ENCODE results near the gene TBC1D1.

TBC1D1 gene

DNA sequence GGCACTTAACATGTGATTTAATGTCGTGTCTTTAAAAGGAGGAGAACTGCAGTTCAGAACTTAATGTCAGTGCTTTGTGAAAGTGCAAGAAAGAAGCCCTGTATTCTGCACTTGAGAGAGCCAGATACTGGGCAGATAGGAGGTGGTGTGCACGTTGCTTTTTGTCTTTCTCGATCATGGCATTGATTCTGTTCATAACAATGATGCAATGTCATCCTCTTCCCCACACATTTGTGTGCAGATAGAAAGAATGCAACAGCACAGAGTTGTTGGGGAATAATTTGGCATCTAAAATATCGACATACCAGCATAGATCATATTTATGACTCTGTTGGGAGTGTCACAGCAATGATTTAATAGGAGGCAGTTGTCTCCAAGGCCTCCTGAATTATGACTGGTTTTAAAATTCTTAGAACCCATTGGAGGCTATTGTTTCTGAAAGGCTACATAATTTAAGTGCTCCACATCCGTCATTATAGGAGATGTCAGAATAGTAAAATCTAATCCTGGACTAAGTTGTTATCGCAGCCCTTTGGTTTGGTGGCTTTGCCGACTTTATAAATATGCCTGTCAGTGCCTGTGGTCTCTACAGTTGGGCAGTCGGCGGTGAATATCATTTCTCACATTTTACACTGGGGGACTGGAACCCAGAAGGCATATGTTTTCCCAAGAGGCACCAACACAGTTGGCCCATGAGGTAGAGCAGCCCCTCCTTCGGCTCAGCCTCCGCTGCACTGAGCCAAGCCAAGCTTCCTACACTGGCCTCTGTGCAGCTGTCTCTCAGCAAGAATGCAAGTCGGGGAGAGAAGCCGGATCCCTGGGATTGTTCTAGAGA lies 194.2 kb downstream of the TBC1D1 start:
- DNase-seq, result no peak

DNA sequence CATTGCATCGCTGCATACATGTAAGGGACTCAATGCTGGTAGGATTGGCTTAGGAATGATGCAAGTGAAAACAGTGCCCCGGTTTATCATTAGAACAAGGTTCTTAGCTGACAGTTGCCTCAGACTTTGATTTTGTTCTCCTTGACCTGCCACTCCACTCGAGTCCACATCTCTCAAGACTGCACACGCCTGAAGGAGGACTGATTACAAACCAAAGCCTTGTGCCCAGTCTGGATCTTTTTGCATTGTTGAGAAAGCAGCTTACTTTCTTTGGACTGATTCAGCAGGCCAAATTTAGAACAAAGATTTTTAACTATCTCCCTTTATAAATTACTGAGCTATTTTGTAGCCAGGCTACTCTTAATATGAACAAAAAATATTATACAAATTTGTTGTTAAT lies 194.9 kb downstream of the TBC1D1 start:
- no peak for DNase-seq

DNA sequence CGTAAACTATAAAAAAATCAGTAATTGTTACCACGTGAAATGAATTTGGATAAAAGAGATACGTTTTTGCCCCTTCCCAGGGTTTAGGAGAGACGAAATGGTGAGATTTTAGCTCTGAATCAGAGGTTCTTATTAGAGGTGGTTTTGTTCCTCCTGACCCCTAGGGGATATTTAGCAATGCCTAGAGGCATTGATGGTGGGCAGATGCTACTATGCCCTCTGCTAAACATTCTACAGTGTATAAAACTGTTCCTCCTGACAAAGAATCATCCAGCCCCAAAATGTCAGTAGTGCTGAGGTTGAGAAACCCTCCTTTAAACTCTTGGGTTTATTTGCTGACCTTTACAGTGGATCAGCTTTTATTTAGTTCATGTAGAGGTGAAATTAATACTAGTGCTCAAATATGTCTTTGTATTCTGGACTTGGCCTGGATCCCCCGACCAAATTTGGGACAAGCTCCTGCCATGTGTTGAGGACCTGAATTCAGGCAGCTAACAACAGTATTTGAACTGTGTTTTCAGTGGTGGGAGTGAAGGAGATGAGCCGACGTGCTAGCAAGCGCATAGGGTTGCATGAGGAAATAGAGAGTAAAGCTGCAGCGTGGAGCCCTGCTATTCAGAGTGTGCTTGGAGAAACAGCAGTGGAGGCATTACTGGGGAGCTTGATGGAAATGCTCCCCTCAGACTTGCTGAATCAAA lies 195.4 kb downstream of the TBC1D1 start:
- DNase-seq, result no peak

DNA sequence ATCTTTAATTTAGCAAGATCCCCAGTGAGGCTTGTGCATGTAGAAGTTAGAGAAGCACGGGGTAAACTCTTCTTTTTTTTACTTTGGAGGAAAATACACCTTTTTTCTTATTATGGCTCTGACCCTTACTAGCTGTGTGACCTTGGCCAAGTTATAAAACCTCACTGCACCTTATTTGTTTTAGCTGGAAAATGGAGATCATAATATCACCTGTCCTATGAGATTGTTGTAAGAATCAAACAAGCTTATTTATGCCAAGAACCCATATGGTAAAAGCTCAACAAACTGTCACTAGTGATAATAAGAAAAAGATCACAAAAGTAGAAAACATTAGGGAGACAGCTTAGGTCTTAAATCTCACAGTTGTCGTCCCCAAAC lies 196.0 kb downstream of the TBC1D1 start:
- no peak for DNase-seq

DNA sequence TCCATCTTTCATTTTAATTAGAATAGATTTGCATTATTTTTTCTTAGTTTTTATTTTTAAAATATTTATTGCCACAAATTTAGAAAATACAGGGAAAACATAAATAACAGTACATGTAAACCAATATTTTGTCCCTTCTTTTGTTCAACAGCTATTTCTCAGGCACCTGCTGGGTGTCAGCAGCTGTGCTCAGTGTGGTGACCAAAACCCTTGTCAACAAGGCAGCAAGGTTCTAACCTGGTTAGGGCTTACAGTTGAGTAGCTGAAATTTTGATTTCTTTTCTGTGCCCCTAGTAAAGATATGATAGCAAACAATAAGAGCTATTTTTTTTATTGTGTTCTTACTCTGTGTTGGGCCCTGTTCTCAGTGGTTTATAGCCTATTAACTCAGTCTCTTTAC lies 197.4 kb downstream of the TBC1D1 start:
- DNase-seq, result no peak

DNA sequence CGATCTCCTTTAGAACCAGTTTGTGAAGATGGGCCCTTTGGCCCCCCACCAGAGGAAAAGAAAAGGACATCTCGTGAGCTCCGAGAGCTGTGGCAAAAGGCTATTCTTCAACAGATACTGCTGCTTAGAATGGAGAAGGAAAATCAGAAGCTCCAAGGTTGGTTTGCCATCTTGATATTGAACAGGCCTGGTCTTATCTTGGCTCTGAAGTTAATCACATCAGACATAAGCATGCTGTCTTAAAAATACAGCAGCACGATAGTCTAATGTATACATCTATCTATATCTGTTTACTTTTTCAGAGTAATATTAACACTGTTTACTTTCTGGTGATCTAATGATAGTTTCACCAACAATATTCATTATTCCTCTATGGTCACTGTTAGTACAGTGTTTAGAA lies 199.1 kb downstream of the TBC1D1 start:
- no peak for DNase-seq

DNA sequence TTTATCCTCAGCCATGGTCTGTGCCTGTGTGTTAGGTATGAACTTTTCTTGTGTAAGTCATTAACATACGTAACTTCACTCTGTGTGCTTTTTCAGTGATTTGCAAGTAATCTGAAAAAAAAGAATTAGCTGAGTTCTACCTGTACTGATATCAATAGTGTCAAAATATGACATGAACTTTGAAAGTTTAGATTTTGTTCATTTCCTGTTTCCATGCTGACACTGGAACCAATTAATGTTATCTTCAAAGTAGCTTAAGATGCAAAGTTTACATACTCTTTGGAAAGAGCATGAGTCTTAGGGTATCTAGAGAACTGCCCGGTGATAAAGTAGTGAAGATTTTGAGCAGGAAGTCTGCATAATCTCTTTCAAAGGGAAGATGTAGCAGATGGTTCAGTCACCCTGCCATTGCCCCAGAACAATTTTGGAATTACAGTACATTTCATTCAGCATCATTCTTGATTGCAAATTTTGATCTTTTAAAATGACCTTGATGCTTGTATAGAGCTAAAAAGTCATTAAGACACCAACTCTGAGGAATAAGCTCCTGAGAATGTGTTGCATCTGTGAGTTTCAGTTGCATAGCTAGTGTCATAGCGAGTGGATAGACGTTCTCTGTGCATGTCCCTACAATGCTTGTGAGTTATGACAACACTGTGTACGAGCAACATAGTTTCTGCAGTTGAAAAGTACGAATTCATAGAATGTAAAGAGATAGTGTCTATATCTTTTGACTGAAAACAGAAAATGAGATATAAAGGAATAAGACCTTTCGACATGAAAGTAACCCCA lies 199.8 kb downstream of the TBC1D1 start:
- no peak for DNase-seq

DNA sequence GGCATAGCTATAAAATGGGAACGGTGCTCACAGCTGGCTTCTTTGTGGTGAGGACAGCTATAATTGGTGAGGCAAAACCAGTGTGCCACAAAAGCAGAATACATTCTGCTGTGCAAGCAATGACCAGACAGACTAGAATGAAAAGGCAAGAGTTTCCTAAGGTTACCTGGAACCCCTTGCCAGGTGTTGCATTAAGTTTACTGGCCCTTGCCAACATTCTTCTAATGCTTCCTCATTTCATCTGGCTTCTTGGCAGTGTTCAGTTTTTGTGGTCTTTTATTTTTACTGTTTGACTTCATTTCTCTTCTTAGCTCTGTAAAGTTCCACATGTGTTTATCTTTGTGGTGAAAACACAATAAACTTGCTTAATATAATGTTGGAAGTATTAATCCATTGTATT lies 200.8 kb downstream of the TBC1D1 start:
- DNase-seq, result no peak

DNA sequence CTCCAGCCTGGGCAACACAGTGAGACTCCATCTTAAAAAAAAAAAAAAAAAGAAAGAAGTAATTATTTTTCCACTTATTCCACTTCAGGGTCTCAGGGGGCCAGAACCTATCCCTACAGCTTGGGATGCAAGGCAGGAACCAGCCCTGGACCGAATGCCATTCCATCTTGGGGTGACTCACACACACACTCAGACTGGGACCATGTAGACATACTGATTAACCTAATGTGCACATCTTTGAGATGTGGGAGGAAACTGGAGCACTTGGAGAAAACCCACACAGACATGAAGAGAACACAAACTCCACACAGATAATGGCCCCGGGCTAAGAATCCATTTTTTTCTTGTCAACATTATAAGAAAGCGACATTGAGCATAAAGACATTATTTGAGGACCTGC lies 201.8 kb downstream of the TBC1D1 start:
- no peak for DNase-seq

DNA sequence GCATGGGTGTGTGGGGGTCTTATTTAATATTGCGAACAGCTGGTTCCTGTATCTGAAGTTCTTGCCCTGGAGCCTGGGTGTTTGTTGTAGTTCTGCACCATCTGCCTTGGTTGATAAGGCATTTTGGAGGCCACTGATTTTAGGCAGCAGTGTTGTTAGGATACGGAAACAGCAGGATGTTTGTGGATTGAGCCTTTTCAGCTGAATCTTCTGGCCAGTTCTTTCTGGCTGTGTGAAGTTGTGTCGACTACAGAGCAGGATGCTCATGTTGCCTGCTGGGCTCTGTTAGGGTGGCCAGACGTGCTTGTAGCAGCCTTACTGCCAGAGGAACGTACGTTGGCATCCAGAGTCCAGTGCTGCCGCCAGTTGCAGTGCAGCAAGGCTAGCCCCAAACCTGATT lies 203.5 kb downstream of the TBC1D1 start:
- no peak for DNase-seq

DNA sequence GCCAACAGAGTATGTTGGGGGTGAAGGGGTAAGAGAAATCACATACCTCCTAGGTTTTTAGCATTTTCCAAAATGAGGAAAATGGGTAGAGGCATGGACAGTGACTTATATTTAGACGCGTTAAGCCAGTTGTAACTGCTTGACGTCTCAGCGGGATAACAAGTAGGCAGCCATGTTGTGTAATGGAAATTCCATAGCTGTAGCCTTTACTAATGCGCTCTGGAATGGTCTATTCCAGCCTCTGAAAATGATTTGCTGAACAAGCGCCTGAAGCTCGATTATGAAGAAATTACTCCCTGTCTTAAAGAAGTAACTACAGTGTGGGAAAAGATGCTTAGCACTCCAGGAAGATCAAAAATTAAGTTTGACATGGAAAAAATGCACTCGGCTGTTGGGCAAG lies 204.8 kb downstream of the TBC1D1 start:
- no peak for DNase-seq

DNA sequence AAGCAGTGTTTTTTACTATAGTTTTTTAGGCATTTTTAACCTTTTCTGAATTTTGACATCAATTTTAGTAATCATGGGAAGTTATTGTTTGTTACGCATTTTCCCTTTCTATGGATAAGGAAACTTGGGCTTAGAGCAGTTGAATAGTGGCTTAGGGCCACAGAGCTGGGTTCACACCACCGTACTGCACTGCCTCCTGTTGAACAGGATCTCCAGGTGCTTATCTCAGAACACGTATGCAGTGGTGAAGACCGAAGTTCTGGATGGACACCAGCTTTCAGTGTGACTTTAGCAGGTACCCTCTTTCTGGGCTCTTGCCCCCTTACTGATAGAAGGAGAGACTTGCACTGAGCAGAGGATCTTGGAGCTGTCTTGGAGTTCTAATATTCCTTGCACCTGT lies 206.9 kb downstream of the TBC1D1 start:
- no peak for DNase-seq

DNA sequence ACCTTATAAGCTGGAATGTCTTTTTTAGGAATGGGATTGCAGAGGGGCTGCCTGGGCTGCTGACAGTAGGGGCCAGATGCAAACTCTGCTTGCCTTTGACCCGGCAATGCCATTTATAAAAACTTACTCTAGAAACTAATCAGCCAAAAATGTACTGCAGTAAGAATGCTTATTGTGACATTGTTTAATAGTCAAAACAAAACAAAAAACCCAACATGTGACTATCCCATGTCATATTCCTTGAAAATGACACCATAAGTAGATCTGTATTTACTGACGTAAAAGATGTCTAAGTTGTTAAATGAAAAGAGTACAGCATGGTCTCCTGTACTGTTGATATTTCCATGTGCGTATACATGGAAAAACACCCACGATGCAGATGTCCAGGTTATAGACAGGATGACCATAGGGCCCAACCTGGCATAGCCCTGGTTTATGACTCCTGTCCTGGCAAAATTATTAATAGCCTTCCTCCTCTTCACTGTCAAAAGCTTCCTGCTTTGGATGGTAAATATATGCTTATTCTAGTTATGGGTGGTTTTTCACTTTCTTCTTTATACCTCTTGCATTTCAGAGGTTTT lies 208.2 kb downstream of the TBC1D1 start:
- DNase-seq, result no peak

DNA sequence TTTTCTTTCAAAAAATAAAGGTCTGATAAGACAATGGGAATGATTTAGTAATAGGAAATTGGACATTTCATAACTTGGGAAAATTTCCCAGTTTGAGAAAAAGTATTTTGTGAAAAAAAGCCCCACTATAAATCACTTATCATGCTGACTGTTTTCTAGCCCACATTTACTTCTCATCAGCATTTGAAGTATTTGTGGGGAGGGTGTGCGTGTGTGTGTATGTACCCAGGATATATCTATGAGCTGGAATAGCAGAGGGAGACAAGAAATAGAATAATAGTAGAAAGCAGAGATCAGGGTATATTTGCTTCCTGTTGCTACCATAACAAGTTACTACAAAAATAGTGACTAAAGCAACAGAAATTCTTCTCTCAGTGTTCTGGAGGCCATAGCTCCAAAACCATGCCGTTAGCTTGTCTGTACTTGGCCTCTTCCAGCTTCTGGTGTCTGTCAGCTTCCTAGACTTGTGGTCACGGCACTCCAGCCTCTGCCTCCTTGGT lies 209.1 kb downstream of the TBC1D1 start:
- DNase-seq, result no peak

DNA sequence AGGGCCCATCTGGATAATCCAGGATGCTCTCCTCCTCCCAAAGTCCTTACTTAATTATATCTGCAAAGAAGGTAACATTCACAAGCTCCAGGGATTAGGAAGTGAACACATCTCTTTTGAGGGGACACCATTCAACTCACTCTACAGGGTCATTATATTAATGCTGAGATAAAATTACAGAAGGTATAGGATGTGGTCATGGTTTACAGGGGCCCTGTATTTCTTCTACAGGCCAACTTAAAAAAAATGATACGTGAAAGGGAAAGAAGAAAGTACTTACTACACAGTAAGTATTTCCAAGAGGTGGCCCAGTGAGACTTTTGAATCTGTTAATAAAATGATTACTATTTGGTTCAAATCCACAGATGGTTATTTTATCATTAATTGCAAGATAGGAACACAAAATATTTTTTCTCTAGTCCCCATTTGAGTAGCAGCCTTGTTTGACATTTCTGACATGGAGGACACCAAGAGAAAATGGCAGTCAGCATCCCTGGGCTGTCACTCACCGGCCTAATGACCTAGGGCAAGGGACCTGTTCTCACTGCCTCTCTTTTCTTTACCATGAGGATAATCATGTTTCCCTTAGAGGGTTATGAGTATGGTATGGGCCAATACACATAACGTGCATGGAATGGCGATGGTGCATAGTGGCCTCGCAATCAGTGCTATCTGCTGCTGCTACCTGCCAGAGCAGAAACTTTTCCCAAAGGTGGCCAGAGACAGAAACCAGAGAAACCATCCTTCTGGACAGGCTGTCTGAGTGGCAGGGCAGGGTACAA lies 209.8 kb downstream of the TBC1D1 start:
- DNase-seq, result no peak

DNA sequence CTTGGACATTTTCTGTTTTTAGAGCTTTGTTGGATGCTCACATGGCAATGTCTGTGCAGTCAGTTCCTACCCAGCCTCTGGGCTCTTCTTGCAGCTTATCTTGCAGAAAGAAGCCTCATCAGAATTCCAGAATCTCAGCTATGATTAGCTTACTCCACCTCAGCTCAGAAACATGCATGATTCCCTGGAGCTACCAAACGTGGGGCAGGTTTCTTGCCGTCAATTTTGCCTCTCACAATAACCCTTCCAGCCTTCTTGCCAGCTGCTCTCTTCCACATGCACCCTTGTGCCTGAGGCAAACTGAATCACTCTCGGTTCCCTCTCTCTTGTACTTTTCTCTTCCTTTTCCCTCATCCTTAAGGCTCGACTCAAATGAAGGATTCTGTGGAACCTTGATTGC lies 210.7 kb downstream of the TBC1D1 start:
- no peak for DNase-seq

DNA sequence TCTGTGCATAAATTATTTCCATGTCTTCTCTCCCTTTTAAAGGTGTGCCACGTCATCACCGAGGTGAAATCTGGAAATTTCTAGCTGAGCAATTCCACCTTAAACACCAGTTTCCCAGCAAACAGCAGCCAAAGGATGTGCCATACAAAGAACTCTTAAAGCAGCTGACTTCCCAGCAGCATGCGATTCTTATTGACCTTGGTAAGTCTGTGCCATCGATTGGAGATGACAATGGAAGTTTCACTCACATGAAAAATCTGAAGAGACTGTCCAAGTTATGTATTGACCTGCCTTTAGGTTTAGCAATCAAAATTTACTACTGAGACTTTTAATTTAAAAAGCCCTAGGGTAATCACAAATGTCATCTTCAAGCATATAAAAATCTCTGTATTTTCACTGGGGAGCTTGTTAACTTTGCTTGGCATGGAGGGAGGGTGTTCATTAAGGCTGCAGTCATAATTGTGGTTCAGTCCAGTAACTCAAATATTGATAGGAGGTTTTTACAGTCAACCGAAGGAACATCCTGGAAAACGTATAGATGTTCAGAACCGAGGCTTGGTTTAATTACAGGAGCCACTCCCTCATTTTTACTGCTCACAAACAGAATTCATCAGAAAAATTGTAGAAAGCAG lies 212.2 kb downstream of the TBC1D1 start:
- no peak for DNase-seq

DNA sequence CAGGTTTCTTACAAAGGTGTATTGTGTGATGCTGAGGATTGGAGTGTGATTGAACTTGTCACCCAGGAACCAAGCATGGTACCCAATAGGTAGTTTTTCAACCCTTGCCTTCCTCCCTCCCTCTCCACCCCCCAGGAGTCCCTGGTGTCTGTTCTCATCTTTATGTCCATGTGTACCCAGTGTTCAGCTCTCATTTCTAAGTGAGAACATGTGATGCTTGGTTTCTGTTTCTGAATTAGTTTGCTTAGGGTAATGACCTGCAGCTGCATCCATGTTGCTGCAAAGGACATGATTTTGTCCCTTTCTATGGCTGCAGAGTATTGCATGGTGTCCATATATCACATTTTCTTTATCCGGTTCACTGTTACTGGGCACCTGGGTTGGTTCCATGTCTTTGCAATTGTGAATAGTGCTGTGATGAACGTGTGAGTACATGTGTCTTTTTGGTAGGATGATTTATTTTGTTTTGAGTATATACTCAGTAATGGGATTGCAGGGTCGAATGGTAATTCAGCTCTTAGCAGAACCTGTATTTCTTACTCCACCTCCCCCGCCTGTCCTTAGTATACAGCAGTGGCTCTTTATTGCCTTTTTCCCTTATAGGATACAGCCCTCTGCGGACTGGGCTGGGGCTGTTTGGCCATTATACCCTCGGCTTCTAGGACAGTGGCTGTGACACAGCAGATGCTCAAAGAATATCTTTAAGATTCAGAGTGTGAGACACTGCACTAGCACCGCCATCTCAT lies 214.8 kb downstream of the TBC1D1 start:
- DNase-seq, result no peak

DNA sequence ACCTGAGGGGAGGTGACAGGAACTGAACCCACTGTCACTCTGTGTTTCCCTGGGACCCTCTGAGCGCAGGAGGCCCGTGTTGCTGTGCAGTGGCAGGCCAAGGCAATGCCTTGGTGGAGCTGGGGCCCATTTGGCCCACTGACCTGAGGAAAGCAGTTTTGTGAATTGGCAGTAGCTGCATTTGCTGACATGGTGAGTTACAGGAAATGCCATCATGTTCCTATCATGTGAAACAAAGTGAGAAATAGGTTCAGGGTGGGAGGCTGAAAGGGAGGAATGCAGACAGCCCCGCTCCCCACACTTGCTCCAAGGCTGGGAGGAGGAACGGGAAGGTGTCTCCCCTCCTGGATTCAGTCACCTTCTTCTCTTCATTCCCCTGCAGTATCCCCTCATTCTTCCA lies 215.4 kb downstream of the TBC1D1 start:
- no peak for DNase-seq

DNA sequence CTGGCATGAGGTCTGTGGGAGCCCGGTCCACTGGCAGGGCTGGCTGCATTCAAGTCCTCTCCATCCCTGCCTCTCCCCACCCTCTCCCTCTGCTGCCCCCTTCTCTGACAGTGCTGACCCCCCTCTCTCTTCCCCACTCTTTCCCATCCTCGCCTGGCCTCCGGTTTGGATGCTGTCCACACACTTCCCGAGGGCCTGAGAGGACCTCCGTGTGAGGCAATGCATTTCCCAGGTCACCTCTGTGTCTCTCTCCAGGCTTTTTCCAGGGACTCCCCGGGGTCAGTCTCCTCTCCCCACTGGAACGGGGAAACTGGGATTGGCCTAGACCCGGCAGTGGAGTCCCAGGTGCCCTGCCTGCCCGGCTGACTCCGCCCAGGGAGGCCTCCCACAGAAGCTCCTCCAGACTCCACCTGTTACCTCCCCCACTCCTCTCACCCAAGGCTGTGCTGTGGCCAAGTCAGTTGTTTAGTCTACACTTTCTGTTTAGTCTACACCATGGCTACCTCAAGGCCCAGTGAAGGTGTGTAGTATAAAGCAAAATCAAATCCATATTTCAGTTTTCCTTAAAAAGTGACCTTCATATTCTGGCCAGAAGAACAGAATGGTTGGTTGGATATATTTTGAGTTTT lies 216.1 kb downstream of the TBC1D1 start:
- no peak for DNase-seq

DNA sequence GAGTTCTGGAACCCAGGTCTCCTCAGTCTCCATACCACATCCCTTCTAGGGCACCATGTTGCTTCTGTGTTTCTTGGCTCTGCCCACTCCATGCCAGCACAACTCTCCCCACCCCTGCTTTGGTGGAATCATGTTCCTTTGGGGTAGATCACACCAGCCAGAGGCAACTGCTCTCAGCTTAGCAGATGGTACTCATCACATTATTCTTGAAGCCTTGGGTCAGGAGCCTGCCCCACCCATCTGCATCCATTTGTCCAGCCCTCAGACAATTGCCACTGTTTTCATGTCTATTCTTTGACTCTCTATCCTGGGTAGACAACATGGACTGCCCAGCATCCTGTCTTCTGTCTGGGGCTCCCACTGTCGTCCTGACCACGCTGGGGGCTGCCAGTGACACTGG lies 216.9 kb downstream of the TBC1D1 start:
- no peak for DNase-seq
